ENCODE data around the gene ATP11A.

- TF ChIP-seq CTCF (IDR thresholded peaks at IDR 0.05; ENCODE audit: low read depth, low read length) (no peak), EZH2phosphoT487 (IDR thresholded peaks at IDR 0.05; ENCODE audit: low read depth) (no peak)
Observed at GRCh38 chr13:112792511-112792910, 102.7 kb downstream of the ATP11A start.
